Measurements from ENCODE around the gene SKI. TPM values are rescaled to one million over a fixed set of nuclear protein-coding genes. Genes with fewer than 3 reads are reported as not detected.

The SKI gene
- total and polyA plus RNA-seq, 2 of the 8 experiments (the other 6 are each of a cell fraction or from before 2014, with no cell fraction given), result 8.3 to 87.6 TPM

DNA sequence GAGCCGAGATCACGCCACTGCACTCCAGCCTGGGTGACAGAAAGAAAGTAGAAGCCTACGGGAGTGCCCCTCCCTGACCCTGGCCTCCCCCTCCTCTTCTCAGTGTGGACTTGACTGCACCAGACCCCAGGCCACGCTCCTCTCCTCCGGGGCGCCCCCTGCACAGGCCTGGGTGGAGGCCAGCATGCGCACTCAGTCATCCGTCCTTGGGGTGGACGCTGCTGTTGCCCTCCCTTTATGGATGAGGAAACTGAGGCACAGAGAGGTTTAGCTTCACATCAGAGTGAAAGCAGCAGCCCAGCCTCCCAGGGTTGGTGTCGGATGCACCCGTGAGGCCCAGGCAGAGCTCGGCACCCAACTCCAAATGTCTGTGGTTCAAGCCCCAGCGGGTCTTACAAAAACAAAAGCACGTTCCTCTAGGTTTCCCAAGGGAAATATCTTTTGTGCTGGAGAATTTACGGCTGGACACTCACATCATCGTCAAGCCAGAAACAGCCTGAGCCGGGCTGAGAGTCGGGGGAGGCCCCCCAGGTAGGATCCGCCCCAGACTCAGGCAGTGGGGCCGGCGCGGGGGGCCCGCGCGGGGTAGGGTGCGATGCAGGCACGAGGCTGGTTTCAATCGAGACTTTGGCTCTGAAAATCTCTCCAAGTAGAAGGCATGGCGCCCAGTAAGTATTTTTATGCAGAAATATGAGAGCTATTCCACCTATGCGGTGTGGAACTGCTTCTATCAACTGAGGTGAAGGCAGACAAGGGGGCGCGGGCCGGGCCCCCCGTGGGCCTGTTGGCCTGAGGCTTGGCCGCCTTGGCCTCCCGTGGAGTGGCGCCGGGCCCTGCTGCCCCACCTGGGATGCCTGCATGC lies 126.6 kb downstream of the SKI start:
- Histone ChIP-seq H3K27ac (ENCODE audit: low read depth, low read length) (no peak overlapping the region), H3K14ac (ENCODE audit: insufficient read length) (no peak overlapping the region), H3K23me2 (ENCODE audit: low read depth, low read length) (no peaks in the 10 kb centered on the region), H2BK5ac (ENCODE audit: low read depth, low read length) (no peak overlapping the region), H2BK20ac (ENCODE audit: low read length) (no peak overlapping the region), H3K23ac (ENCODE audit: insufficient read length) (no peak overlapping the region), H2AK5ac (ENCODE audit: low read depth, low read length) (no peak overlapping the region), H3K9ac (replicated peaks in 1 of 4; ENCODE audit: extremely low read depth in 1 of 4, low read depth in 3 of 4, low read length in 3 of 4) (no peak overlapping the region), H2BK12ac (ENCODE audit: low read depth, low read length) (no peak overlapping the region), H4K91ac (replicated peaks; ENCODE audit: insufficient read length, low read length) (no peak overlapping the region), H4K20me1 (replicated peaks in 1 of 2; ENCODE audit: control insufficient read depth in 1 of 2, insufficient read depth in 2 of 2, low read length in 2 of 2) (no peaks in the 10 kb centered on the region), H3K56ac (replicated peaks; ENCODE audit: insufficient read length, low read depth, low read length) (no peak overlapping the region), H3K79me1 (ENCODE audit: low read depth, low read length) (no peaks in the 10 kb centered on the region), H2BK120ac (replicated peaks; ENCODE audit: low read depth, low read length) (no peak overlapping the region), H3K79me2 (ENCODE audit: control insufficient read depth in 1 of 2, insufficient read depth in 2 of 2, low read length in 2 of 2) (no peaks in the 10 kb centered on the region), H3K4ac (replicated peaks; ENCODE audit: insufficient read length, low read depth, low read length) (no peak overlapping the region), H3K18ac (ENCODE audit: extremely low read depth, low read length) (no peak overlapping the region), H3K36me3 (ENCODE audit: control insufficient read depth in 2 of 4, insufficient read depth in 4 of 4, low read length in 3 of 4) (no peaks in the 10 kb centered on the region), H4K5ac (ENCODE audit: insufficient read length, low read depth, low read length) (no peak overlapping the region), H2BK15ac (ENCODE audit: low read length) (no peak overlapping the region), H3K9me3 (ENCODE audit: insufficient read depth in 2 of 2, low read depth in 1 of 2, low read length in 1 of 2) (no peaks in the 10 kb centered on the region), H3K4me2 (ENCODE audit: insufficient read depth in 1 of 2, low read depth in 2 of 2, low read length in 2 of 2) (no peak overlapping the region), H4K8ac (ENCODE audit: extremely low read depth, insufficient read depth, low read length) (peak overlapping the region; percentile 2), H3K4me1 (replicated peaks in 1 of 4; ENCODE audit: control insufficient read depth in 3 of 4, insufficient read depth in 4 of 4, low read length in 3 of 4) (no peaks in the 10 kb centered on the region; a peak in 1 of 7 replicates), H2AFZ (ENCODE audit: low read length) (no peak overlapping the region), H3K4me3 (ENCODE audit: extremely low read depth in 1 of 4, insufficient read depth in 2 of 4, low read depth in 3 of 4, low read length in 4 of 4) (no peak overlapping the region), H3K27me3 (replicated peaks in 1 of 4; ENCODE audit: control insufficient read depth in 3 of 4, extremely low read depth in 1 of 4, insufficient read depth in 3 of 4, low read length in 3 of 4) (no peaks in the 10 kb centered on the region)
- CTCF ChIA-PET (ENCODE audit: partially characterized antibody), result interaction anchor here (0.6 to 1.0 kb wide), 2 partner anchors 1111 to 1257 kb away, joined by 3 read pairs; no protein-coding TSS in a partner anchor
- WGBS, 2 experiments (ENCODE audit: extremely low coverage in 1 of 2, insufficient coverage in 1 of 2, insufficient read length in 1 of 2, insufficient replicate concordance in 2 of 2, low coverage in 1 of 2, low lambda C conversion rate in 2 of 2, missing lambda C conversion rate in 1 of 2), result 85% methylated on average over 37 of the region's 38 CpGs; no CpG with 5 or more reads in 1 of the 2 experiments
- DNase-seq (ENCODE audit: low read depth in 1 of 2, low spot score in 2 of 2), result no peak
- POLR2A ChIA-PET (ENCODE audit: partially characterized antibody), result no interaction called here
- FAIRE-seq, result no peak
- TF ChIP-seq SIX5 (IDR thresholded peaks at IDR 0.05; ENCODE audit: low read depth, low read length) (no peak), EGR1 (IDR thresholded peaks at IDR 0.05; ENCODE audit: borderline replicate concordance, low read depth, low read length) (no peak), POU5F1 (IDR thresholded peaks at IDR 0.05; ENCODE audit: low read depth, low read length) (no peak), EZH2 (IDR thresholded peaks at IDR 0.05; ENCODE audit: low read depth, low read length, severe bottlenecking) (no peak), RXRA (IDR thresholded peaks at IDR 0.05; ENCODE audit: insufficient read depth, low read depth, low read length) (no peak), RNF2 (IDR thresholded peaks at IDR 0.05; ENCODE audit: borderline replicate concordance, low read depth, low read length, missing control alignments, poor library complexity, severe bottlenecking) (no peak), RFX5 (IDR thresholded peaks at IDR 0.05; ENCODE audit: borderline replicate concordance, low read depth, low read length) (no peak), ZNF274 (IDR thresholded peaks at IDR 0.05; ENCODE audit: borderline replicate concordance, extremely low read depth, low read length) (no peak), SUZ12 (IDR thresholded peaks at IDR 0.05; ENCODE audit: low read length) (no peak), CTBP2 (IDR thresholded peaks at IDR 0.05; ENCODE audit: borderline replicate concordance, insufficient read depth, insufficient read length, low read length) (no peak), SIN3A (conservative IDR thresholded peaks at IDR 0.05 in 1 of 2, IDR thresholded peaks at IDR 0.05 in 1 of 2; ENCODE audit: low read depth in 1 of 2, low read length in 2 of 2) (no peak)

Data from H1 (cell line).